Large intestine (tissue), 3 donors: ENCODE data around the gene SLC10A4. TPM values are rescaled to one million over a fixed set of nuclear protein-coding genes. Genes with fewer than 3 reads are reported as not detected.

ENCODE experiments used
- DNase-seq, 2 donors: peaks; one replicate each; pipeline versions ENCODE4 v3.0.0 to v3.0.0-alpha.2; 2013
- H3K27ac ChIP-seq: one replicate; pipeline ENCODE4 v1.5.1; 2013; ENCODE audit warnings: low read length
- H3K27me3 ChIP-seq: 2 replicates; pipeline ENCODE4 v1.6.1; 2013; ENCODE audit warnings: low read length; ENCODE audit not compliant: control insufficient read depth, insufficient read depth
- H3K36me3 ChIP-seq: 2 replicates; pipeline ENCODE4 v1.6.1; 2013; ENCODE audit warnings: low read length; ENCODE audit not compliant: control insufficient read depth, insufficient read depth
- H3K4me1 ChIP-seq: one replicate; pipeline ENCODE4 v1.6.1; 2013; ENCODE audit warnings: low read length; ENCODE audit not compliant: control insufficient read depth, insufficient read depth
- H3K4me3 ChIP-seq: one replicate; pipeline ENCODE4 v1.5.1; 2013; ENCODE audit warnings: low read length
- H3K9me3 ChIP-seq: one replicate; pipeline ENCODE4 v1.6.1; 2013; ENCODE audit warnings: mild to moderate bottlenecking, low read depth, low read length, moderate library complexity; ENCODE audit not compliant: control insufficient read depth
- WGBS: methylation state at CpG from one replicate; pipeline ENCODE4 v1.1.5; 2013; ENCODE audit warnings: low lambda C conversion rate; ENCODE audit not compliant: insufficient coverage; 5-methylcytosine and 5-hydroxymethylcytosine counted together
- polyA plus RNA-seq: library from polyadenylated mRNA; unstranded; fragments of 120-200 nt; gene quantifications from one replicate; pipeline ENCODE4 v1.2.1, GENCODE V29; 2013

SLC10A4 gene
- polyA plus RNA-seq, 1 donor: 2.0 TPM

GRCh38 chr4:48461000-48461399, 22.1 kb upstream of the SLC10A4 start:
- Histone ChIP-seq H3K27ac (no peak overlapping the region), H3K9me3 (no peaks in the 10 kb centered on the region), H3K27me3 (no peaks in the 10 kb centered on the region), H3K4me1 (peaks cover 6% of the 10 kb centered on the region), H3K4me3 (no peak overlapping the region), H3K36me3 (no peaks in the 10 kb centered on the region)
- DNase-seq: no peak

- Histone ChIP-seq H3K9me3 (no peaks in the 10 kb centered on the region), H3K4me1 (peaks cover 6% of the 10 kb centered on the region), H3K27me3 (no peaks in the 10 kb centered on the region), H3K4me3 (no peak overlapping the region), H3K27ac (no peak overlapping the region), H3K36me3 (no peaks in the 10 kb centered on the region)
- WGBS: no CpG with 5 or more reads among the region's 5 CpGs
- DNase-seq: peak in 1 of 2 donors; percentile 52
Measured at GRCh38 chr4:48462363-48462762, 20.8 kb upstream of the SLC10A4 start.

GRCh38 chr4:48467442-48467841, 15.7 kb upstream of the SLC10A4 start:
- no peak for DNase-seq
- H3K27me3 ChIP-seq: peaks cover 3% of the 10 kb centered on the region
- no peak overlapping the region for H3K27ac ChIP-seq
- peaks cover 1% of the 10 kb centered on the region for H3K4me1 ChIP-seq
- no peak overlapping the region for H3K4me3 ChIP-seq
- H3K36me3 ChIP-seq: no peaks in the 10 kb centered on the region
- no peaks in the 10 kb centered on the region for H3K9me3 ChIP-seq
- no CpG with 5 or more reads among the region's 2 CpGs for WGBS

- Histone ChIP-seq H3K27me3 (peaks cover 3% of the 10 kb centered on the region), H3K27ac (no peak overlapping the region), H3K4me1 (no peaks in the 10 kb centered on the region), H3K36me3 (no peaks in the 10 kb centered on the region), H3K4me3 (no peak overlapping the region), H3K9me3 (no peaks in the 10 kb centered on the region)
- DNase-seq: no peak
- no CpG with 5 or more reads among the region's 5 CpGs for WGBS
Measured at GRCh38 chr4:48467891-48468290, 15.3 kb upstream of the SLC10A4 start.

GRCh38 chr4:48470137-48470536, 13.0 kb upstream of the SLC10A4 start:
- H3K9me3 ChIP-seq: no peaks in the 10 kb centered on the region
- WGBS: 80% methylated on average over 1 of the region's 1 CpG
- no peak for DNase-seq
- H3K36me3 ChIP-seq: no peaks in the 10 kb centered on the region
- no peak overlapping the region for H3K27ac ChIP-seq
- H3K4me1 ChIP-seq: no peaks in the 10 kb centered on the region
- no peak overlapping the region for H3K4me3 ChIP-seq
- H3K27me3 ChIP-seq: peaks cover 3% of the 10 kb centered on the region

GRCh38 chr4:48470570-48470969, 12.6 kb upstream of the SLC10A4 start:
- Histone ChIP-seq H3K4me3 (no peak overlapping the region), H3K9me3 (no peaks in the 10 kb centered on the region), H3K36me3 (no peaks in the 10 kb centered on the region), H3K4me1 (no peaks in the 10 kb centered on the region), H3K27me3 (peaks cover 3% of the 10 kb centered on the region), H3K27ac (no peak overlapping the region)
- WGBS: no CpG with 5 or more reads among the region's 2 CpGs
- no peak for DNase-seq

GRCh38 chr4:48472794-48473193, 10.3 kb upstream of the SLC10A4 start:
- H3K4me1 ChIP-seq: no peaks in the 10 kb centered on the region
- no peak overlapping the region for H3K27ac ChIP-seq
- no peaks in the 10 kb centered on the region for H3K36me3 ChIP-seq
- WGBS: 85% methylated on average over 1 of the region's 1 CpG
- H3K27me3 ChIP-seq: peaks cover 8% of the 10 kb centered on the region
- no peak for DNase-seq
- no peak overlapping the region for H3K4me3 ChIP-seq
- no peaks in the 10 kb centered on the region for H3K9me3 ChIP-seq

GRCh38 chr4:48475770-48476169, 7.4 kb upstream of the SLC10A4 start:
- WGBS: no CpG with 5 or more reads among the region's 6 CpGs
- H3K4me1 ChIP-seq: no peaks in the 10 kb centered on the region
- H3K36me3 ChIP-seq: no peaks in the 10 kb centered on the region
- peaks cover 8% of the 10 kb centered on the region for H3K27me3 ChIP-seq
- no peak overlapping the region for H3K27ac ChIP-seq
- no peak for DNase-seq
- H3K9me3 ChIP-seq: no peaks in the 10 kb centered on the region
- no peak overlapping the region for H3K4me3 ChIP-seq

- Histone ChIP-seq H3K27ac (no peak overlapping the region), H3K9me3 (no peaks in the 10 kb centered on the region), H3K27me3 (peaks cover 31% of the 10 kb centered on the region), H3K4me3 (no peak overlapping the region), H3K4me1 (no peaks in the 10 kb centered on the region), H3K36me3 (no peaks in the 10 kb centered on the region)
- no peak for DNase-seq
- 100% methylated on average over 1 of the region's 2 CpGs for WGBS
Measured at GRCh38 chr4:48478273-48478672, 4.9 kb upstream of the SLC10A4 start.

- 100% methylated on average over 1 of the region's 1 CpG for WGBS
- peaks cover 7% of the 10 kb centered on the region for H3K9me3 ChIP-seq
- H3K4me1 ChIP-seq: no peaks in the 10 kb centered on the region
- H3K27me3 ChIP-seq: peaks cover 50% of the 10 kb centered on the region
- H3K27ac ChIP-seq: no peak overlapping the region
- no peaks in the 10 kb centered on the region for H3K36me3 ChIP-seq
- DNase-seq: no peak
- H3K4me3 ChIP-seq: no peak overlapping the region
Measured at GRCh38 chr4:48481581-48481980, 1.6 kb upstream of the SLC10A4 start.

- Histone ChIP-seq H3K27me3 (peaks cover 68% of the 10 kb centered on the region), H3K4me3 (no peak overlapping the region), H3K36me3 (no peaks in the 10 kb centered on the region), H3K4me1 (no peaks in the 10 kb centered on the region), H3K9me3 (peaks cover 7% of the 10 kb centered on the region), H3K27ac (no peak overlapping the region)
- 3% methylated on average over 7 of the region's 66 CpGs for WGBS
- peak in 1 of 2 donors; percentile 21 for DNase-seq
Measured at GRCh38 chr4:48483777-48484493, 792 bp downstream of the SLC10A4 start.
